Stomach smooth muscle (tissue), 2 donors: ENCODE data around the gene GNLY.

Experiments
- H3K27ac ChIP-seq: one replicate; pipeline ENCODE4 v1.7.0; 2013; ENCODE audit warnings: mild to moderate bottlenecking, low read length, inconsistent platforms
- H3K27me3 ChIP-seq, 2 donors: one replicate each; pipeline ENCODE4 v1.7.0; 2013; ENCODE audit warnings: low read length in 2 of 2; ENCODE audit not compliant: insufficient read depth in 2 of 2, control insufficient read depth in 1 of 2
- H3K36me3 ChIP-seq, 2 donors: one replicate each; pipeline ENCODE4 v1.7.0; 2013; ENCODE audit warnings: low read length in 2 of 2; ENCODE audit not compliant: control insufficient read depth in 2 of 2, insufficient read depth in 2 of 2
- H3K4me1 ChIP-seq: one replicate; pipeline ENCODE4 v1.7.0; 2013; ENCODE audit warnings: low read length; ENCODE audit not compliant: control insufficient read depth, insufficient read depth
- H3K4me3 ChIP-seq, 2 donors: one replicate each; pipeline ENCODE4 v1.7.0; 2013; ENCODE audit warnings: low read length in 2 of 2
- H3K9ac ChIP-seq, 2 donors: one replicate each; pipeline ENCODE4 v1.7.0; 2013; ENCODE audit warnings: low read length in 2 of 2, mild to moderate bottlenecking in 1 of 2
- H3K9me3 ChIP-seq, 2 donors: one replicate each; pipeline ENCODE4 v1.7.0; 2013; ENCODE audit warnings: low read length in 2 of 2; ENCODE audit not compliant: control insufficient read depth in 2 of 2
- donor health status: healthy.
- donor health status: Pancreatic carcinoma.

GNLY gene

GRCh38 chr2:85745619-85746018 lies 51.5 kb downstream of the GNLY start:
- Histone ChIP-seq H3K9ac (no peak overlapping the region), H3K9me3 (no peaks in the 10 kb centered on the region), H3K4me3 (peak overlapping the region; percentile 34 to 47), H3K27ac (peak overlapping the region; percentile 75), H3K4me1 (peaks cover 78% of the 10 kb centered on the region), H3K27me3 (no peaks in the 10 kb centered on the region), H3K36me3 (no peaks in the 10 kb centered on the region)

- H3K27me3 ChIP-seq: no peaks in the 10 kb centered on the region
- H3K27ac ChIP-seq: peak overlapping the region; percentile 75
- no peaks in the 10 kb centered on the region for H3K9me3 ChIP-seq
- peaks cover 78% of the 10 kb centered on the region for H3K4me1 ChIP-seq
- H3K4me3 ChIP-seq: no peak overlapping the region
- H3K36me3 ChIP-seq: no peaks in the 10 kb centered on the region
- no peak overlapping the region for H3K9ac ChIP-seq
Measured at GRCh38 chr2:85746321-85747004, 52.3 kb downstream of the GNLY start.

GRCh38 chr2:85747441-85747840 lies 53.3 kb downstream of the GNLY start:
- H3K27me3 ChIP-seq: no peaks in the 10 kb centered on the region
- H3K9me3 ChIP-seq: no peaks in the 10 kb centered on the region
- no peak overlapping the region for H3K9ac ChIP-seq
- no peak overlapping the region for H3K27ac ChIP-seq
- no peaks in the 10 kb centered on the region for H3K36me3 ChIP-seq
- peaks cover 78% of the 10 kb centered on the region for H3K4me1 ChIP-seq
- H3K4me3 ChIP-seq: no peak overlapping the region

GRCh38 chr2:85748039-85748734 lies 54.0 kb downstream of the GNLY start:
- no peak overlapping the region for H3K4me3 ChIP-seq
- no peak overlapping the region for H3K27ac ChIP-seq
- H3K4me1 ChIP-seq: peaks cover 78% of the 10 kb centered on the region
- H3K36me3 ChIP-seq: no peaks in the 10 kb centered on the region
- H3K27me3 ChIP-seq: no peaks in the 10 kb centered on the region
- no peak overlapping the region for H3K9ac ChIP-seq
- no peaks in the 10 kb centered on the region for H3K9me3 ChIP-seq
